Epithelial cell of prostate (primary cell): ENCODE data around the gene DDRGK1.
A peak's percentile ranks its signal among the peaks of the same experiment; 100 is the strongest.

Source experiments
- DNase-seq: peaks from one replicate; pipeline ENCODE4 v3.0.0-alpha.2; 2011; ENCODE audit warnings: low read depth, low spot score
- H3K27ac ChIP-seq: fragments of 450-650 bp; 2 replicates; pipeline ENCODE4 v1.5.1; 2017; ENCODE audit warnings: mild to moderate bottlenecking

DDRGK1 gene

DNA sequence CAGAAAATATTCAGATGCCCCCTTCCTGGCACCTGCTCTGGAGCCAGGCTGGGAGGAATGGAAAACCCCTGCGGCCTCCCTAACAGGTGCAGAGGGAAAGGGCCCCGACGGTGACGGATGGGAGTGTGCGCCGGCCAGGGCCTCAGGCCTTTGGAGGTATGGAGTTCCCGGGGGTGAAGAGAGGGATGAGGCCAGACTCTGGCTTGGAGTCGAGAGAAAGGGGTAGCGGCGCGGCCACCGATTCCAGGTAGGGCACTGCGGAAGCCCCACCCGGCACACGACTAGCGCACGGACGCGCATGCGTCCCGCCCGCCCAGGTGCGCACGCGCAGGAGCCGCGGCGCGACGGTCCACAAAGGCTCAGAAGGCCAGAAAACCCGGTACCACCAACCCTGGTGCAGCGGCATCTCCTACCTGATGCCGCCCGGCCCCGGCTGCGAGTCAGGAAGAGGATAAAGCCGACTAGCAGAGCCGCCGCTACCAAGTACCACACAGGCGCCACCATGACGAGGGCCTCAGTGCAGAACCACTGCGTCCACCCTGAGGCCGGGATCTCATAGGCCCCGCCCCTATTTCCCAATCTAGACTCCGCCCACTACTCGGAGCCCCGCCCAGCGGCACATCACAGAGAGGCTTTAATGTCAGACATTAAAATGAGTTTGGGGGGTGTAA lies at the start of gene DDRGK1:
TSS of gene DDRGK1 (minus strand) at position 559 of the 671 bp plus-strand sequence. CDS start at position 504, 55 bp downstream.
- peak within 1 kb of the TSS; percentile 80 for H3K27ac ChIP-seq
- no peak for DNase-seq

DNA sequence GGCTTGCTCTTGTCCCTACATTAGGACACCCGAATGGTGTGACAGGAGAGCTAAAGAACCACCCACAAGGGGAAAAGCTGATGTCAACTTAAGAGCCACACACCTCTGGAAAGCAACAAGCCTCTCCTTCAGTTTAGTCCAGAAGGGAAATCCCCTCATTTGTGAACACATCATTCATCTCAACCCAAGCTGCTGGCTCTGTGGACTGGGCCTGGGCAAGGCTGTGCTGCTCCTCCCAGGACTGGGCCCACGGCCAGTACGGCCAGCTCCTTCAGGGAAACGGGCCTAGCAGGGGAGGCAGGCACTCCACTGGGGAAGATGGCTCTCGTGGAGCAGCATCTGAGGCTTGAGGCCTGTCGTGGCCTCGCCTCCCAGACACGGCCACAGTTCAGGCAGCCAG lies 47.3 kb upstream of the DDRGK1 start:
- no peak for DNase-seq
- no peak overlapping the region for H3K27ac ChIP-seq

DNA sequence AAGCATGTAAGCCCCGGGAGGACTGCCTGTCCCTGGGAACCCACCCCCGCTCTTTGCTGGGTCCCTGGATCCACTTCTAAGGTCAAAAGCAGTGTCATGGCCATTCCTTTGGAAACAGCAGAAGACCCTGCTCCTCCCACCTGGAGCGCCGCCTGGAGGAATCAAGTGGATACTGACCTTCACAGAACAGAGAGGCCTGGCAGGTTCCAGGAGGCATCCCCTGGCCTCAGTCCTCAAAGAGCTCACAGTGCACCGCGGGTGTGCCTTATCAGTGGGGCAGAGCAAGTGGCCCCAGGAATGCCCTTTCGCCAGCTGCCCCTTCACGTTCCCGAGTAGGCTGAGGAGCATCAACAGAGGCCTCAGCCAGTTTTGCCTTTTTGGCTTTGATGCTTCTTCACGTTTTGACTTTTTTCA lies 45.6 kb upstream of the DDRGK1 start:
- H3K27ac ChIP-seq = no peak overlapping the region

DNA sequence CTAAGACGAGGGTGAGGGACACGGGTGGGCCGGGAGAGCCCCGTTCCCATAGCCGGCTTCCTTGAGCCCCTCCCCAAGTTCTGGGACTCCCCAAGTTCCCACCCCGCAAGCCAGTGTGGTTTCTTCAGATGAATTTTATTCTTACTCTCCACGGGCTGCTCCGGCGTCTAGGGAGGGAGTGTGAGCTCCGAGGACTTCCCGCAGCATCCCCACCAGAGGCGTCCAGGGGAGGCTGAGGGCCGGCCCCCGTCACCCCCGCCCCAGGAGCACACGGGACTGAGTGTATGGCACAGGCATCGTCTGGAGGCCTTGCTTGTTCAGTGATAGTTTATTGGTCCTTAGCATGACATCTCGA lies 44.5 kb upstream of the DDRGK1 start:
- DNase-seq = no peak
- H3K27ac ChIP-seq = no peak overlapping the region

More for the DNA sequence above, 45.6 kb upstream of the DDRGK1 start:
- DNase-seq = no peak

DNA sequence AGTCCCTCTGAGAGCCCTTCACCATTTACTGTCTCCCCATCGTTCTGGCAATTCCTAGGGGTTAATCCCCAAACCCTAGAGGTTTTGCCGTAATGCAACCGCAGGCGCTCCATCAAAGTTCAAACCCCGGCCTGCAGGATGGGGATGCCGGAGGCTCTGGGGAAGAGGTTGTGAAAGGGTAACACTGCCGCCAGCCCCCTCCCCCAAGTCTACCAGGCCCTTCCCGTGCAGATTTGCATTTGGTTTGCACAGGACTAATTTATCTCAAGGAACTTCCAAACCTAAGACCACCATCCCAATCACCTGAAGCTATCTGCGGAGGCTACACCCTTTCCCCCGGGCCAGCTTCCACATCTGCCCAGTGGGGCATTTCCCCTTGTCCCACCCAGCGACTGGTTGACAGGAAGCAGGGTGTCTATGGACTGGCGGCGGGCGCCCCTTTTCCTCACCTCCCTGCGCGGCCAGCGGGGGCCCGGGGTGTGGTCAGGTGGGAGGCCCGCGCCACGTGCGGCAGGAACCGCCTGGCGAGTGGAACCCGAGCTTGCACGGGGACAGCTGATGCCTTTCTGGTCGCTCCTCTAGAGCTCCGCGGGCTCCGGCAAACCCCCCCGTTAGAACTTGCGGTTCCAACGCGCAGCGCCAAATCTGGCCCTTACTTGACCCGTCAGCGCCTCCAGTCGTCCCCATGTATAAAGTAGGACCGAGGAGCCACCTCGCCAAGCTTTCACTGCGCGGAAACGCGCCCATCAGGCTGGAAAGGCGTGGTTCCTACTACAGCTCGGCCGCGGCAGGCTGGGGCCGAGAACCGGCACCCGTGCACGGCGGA lies 43.9 kb upstream of the DDRGK1 start:
- no peak overlapping the region for H3K27ac ChIP-seq
- DNase-seq = no peak

DNA sequence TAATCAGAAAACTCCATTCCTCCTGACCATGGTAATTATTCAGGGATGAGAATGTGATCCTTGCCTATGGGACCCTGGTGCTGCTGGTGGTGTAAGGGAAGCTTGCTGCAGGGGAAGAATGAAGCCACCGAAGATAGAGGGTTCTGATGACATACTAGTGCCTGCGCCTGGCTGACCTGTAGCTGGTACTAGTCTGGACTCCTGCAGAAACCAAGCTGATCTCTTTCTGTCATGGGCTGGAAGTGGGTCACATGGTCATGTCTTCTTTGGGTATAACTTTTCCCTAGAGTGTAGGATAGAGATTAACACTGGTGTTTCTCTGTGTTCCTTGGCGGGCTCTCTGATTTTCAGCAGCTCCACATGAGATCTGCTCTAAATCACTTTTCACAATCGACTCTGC lies 43.2 kb upstream of the DDRGK1 start:
- no peak overlapping the region for H3K27ac ChIP-seq
- DNase-seq = no peak

DNA sequence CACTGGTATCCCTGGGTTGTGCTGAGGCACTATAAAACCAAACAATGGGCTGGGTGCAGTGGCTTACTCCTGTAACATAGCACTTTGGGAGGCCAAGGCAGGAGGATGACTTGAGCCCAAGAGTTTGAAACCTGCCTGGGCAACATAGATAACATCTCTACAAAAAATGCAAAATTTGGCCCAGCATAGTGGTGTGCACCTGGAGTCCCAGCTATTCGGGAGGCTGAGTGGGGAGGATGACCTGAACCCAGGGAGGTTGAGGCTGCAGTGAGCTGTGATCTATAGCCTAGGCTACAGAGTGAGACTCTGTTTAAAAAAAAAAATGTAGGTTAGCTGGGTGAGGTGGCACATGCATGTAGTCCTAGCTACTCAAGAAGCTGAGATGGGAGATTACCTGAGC lies 42.2 kb upstream of the DDRGK1 start:
- no peak for DNase-seq
- no peak overlapping the region for H3K27ac ChIP-seq

DNA sequence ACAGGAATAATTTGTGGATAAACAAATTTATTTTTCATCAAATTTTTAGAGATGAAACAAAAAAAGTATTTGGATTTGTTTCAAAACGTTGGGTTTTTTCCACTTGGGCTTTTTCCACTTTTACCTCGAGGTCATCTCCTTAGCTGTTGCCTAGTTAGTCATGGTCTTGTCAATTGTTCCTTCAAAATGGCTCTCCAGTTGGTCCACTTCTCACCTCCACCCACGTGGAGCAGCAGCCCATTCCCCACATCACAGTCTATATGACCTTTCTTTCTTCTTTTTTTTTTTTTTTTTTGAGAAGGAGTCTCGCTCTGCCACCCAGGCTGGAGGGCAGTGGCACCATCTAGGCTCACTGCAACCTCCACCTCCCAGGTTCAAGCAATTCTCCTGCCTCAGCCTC lies 41.2 kb upstream of the DDRGK1 start:
- H3K27ac ChIP-seq = no peak overlapping the region
- no peak for DNase-seq

DNA sequence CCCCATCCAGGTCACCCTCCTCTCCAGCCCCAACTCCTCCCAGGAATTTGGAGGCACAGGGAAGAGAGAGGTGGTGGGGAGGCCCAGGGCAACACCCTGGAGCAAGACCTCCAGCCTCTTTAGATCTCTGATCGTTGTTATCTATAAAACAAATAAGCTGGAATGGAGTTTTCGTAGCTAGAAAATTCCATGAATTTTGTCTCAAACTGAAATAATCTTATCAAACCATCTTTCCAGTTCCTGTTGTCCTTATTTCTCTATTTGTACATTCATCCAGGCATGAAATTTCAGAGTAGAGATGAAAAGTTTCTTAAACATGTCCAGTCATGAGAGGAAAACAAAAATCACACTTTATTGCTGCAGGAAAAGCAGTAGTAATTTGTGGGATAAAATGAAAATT lies 40.7 kb upstream of the DDRGK1 start:
- no peak for DNase-seq
- H3K27ac ChIP-seq = no peak overlapping the region

DNA sequence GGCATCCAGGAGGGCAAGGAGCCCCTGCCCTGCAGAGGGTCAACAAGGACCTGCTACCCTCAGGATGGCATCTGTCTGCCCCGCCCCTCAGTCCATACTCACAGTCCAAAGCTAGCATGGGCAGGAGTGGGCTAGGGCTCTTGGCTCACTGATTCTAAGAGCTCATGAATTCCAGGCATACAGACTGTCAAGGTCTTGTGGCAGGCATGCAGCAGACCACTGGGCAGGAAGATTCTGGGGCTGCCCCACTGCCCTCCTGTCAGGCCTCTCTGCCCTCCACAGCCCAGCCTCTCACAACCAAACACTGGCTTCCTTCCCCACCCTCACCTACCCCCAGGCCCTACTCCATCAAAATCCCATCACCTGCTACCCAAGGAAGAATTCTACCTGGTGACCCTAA lies 40.1 kb upstream of the DDRGK1 start:
- no peak for DNase-seq
- H3K27ac ChIP-seq = no peak overlapping the region

DNA sequence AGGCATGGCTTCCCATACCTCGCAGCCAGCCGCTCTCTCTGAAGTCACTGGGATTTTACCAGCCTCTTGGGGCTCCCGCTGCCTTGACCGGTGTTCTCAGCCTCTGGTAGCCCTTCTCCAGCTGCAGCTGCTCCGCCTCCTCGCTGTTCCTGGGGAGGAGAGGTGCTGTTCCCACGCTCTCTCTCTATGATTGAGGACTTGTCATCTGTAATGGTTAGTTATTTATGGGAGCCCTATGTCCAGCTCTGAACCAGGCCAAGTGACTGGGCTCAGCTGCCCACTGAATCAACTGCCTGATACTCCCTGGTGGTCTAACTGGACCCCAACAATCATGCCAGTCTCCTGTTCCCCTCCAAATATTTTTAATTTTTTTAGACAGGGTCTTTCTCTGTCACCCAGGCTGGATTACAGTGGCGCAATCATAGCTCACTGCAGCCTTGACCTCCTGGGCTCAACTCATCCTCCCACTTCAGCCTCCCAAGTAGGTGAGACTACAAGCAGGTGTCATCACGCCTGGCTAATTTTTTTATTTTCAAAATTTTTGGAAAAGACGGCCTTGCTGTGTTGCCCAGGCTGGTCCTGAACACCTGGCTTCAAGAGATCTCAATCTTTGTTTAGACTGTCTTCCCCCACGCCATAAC lies 39.4 kb upstream of the DDRGK1 start:
- H3K27ac ChIP-seq = no peak overlapping the region
- no peak for DNase-seq

DNA sequence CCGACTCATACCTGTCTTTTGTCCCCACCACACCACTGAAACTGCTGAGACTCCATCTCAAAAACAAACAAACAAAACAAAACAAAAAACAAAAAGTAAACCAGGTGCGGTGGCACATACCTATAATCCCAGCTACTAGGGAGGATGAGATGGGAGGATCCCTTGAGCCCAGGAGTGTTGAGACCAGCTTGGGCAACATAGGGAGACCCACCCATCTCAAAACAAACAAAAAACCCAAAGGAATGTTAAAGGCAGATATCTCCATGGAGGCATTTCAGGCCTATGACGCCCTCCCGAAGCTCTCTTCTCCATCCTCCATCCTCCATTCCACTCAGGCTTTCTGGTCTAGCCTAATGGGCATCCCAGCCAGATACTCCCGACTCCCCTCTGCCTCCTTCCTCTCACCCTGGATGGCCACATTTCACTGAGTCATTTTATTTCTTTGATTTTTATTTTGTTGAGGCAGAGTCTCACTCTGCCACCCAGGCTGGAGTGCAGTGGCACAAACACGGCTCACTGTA lies 37.8 kb upstream of the DDRGK1 start:
- H3K27ac ChIP-seq = no peak overlapping the region
- no peak for DNase-seq

DNA sequence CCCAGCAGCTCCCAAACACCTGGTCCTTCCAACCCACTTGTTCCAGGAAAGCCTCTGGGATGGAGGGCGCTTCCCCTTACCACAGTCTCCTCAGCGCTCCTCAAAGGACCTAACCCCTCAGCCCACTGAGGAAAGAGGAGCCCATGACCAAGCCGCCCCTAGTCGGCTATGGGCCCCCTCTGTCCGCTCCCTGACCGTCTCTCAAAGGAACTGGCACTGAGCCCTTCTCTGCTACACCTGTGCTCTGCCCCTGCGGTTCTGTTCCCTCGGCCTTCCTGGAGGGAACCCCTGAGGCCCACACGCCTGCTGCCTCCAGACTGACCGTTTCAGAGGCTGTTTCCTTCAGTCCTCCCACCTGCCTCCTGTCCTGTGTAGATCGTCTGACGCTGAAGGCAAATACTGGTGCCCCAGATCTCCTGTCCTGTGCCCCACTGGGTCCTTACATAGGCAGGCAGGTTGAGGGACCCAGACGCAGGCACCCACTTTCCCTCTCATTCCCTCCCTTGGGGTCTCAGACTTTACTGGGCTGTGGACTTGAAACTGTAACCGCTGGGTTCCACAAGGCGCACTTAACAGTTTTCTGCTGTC lies 36.4 kb upstream of the DDRGK1 start:
- no peak overlapping the region for H3K27ac ChIP-seq
- DNase-seq = no peak

DNA sequence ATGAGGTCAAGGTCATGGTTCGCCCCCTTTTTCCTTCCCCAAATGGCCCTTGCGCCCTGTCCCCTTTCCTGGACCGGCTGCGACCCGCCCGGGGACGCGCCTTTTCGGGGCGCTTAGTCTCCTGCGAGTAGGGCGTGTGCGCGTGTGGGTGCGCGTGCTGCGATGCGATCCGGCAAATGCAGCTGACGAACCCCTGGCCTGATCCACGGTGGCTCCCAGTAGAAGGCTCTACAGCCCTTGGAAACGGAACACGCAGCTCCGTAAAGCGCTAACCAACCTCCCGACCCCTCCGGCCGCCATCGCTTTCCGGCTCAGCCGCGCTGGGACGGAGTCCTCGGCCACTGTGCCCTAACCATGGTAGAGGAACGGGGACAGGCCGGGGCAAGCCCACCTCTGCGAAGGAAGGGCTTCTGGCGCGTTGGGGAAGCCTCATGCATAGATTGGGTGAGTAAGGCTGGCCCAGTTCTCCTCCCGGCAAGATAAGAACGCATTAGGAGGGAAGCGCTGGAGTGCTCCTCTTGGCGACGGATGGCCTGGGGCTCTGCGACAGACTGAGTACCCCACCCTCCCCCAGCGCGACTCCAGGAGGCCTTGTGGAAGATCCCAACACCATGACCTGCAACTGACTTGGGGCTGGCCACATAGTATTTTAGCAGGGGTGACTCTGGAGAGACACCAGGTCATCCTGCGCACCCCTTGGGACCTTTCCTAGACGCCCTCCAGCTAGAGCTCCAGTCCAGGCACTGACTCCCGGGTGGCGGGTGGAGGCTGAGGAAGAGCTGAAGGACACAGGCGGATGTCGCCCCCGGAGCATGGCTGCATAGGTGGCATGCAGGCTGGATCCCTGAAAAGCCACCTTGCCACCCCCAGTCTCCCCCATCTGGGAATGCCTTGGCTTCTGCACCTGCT lies 35.6 kb upstream of the DDRGK1 start:
- peak overlapping the region; percentile 82 for H3K27ac ChIP-seq
- no peak for DNase-seq

DNA sequence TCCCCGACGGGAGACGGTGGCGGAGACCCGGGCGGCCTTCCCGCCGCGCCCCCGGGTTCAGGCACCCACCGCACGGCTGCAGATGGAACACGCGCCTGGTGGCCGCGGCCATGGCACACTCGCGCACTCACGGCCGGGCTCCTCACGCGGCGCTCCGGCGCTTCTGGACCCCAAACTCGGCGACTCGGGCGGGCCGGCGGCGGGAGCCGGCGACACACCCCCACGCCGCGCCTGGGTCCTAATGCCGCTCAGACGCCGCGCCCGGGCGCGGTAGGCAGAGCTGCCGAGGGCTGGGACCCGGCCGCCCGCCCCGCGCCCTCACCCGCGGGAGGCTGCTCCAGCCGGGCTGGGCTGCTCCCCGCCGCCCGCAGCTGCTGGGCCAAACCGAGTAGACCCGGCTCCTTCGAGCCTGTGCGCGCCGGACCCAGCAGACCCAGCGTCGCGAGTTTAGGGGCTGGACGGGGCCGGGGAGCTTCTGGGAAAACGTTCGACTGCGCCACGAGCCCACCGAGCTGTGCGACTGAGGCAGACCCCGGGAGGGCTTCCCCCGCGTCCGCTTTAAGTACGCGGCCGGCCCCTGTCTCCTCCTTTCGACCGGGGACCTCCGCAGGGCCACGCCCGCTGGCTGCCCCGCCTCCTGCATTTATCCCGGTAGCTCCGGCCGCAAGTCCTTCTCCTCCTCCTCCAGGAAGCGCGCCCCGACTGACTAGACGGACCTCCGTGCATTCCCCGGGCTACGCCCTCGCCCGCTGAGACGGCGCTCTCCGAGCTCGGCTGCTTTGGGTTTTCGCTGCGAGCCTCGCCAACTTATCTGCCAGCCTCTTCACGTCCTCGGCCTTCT lies 34.8 kb upstream of the DDRGK1 start, which contains the start of gene SLC4A11:
TSS of gene SLC4A11 (minus strand) at position 165 of the 841 bp plus-strand sequence. CDS start at position 112, 53 bp downstream.
- H3K27ac ChIP-seq = peak within 1 kb of the TSS; percentile 82
- peak; percentile 53 for DNase-seq

DNA sequence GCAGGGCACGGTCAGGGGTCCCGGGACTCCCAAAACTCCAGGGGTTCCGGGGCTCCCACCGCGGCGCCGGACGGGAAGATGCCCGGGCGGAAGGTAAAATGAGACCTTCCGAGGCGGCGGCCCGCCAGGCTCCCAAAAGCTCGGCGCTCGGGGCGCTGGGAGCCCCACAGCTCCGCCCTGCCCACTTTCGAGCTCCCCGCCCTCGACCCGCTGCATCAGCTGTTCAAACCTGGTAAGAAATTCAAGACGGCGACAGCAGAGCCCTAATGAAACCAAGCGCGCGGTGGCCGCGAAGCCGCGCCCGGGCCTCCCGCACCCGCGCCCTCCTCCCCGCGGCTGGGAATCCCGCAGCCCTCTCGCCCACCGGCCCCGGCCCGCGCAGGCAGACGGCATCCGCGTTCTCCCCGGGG lies 34.1 kb upstream of the DDRGK1 start:
- DNase-seq = no peak
- H3K27ac ChIP-seq = peak overlapping the region; percentile 82

DNA sequence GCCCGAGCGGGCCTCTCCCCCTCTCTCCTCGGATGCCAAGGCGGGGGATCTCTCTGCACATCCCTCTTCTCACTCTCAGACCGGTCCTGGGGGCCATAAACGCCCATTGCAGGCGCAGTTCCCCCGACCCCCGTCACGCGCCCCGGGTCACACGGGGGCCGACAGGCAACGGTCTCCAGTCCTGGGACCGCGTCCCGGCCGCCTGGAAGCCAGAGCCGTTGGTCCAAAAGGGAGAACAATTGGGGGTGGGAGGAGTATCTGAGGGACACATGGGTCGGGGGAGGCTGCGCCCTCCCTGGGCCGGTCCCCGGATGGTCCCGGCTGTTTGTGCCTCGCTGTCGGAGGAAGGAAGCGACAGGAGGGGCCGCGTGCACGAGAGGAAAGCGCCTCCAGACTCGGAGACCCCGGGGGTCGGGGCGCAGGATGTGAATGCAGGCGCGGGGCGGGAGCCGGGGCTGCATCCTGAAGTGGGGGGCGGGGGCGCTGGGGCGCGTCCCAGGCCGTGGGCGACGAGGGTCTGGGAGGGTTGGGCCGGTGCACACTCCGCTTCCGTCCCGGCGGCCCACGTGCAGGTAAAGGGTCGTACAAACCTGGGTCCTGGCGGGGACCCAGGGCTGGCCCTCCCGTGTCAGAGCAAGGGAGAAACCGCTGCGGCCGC lies 33.6 kb upstream of the DDRGK1 start:
- H3K27ac ChIP-seq = peak overlapping the region; percentile 82
- DNase-seq = no peak
